ENCODE data around the gene MOB3C.

Gene MOB3C

DNA sequence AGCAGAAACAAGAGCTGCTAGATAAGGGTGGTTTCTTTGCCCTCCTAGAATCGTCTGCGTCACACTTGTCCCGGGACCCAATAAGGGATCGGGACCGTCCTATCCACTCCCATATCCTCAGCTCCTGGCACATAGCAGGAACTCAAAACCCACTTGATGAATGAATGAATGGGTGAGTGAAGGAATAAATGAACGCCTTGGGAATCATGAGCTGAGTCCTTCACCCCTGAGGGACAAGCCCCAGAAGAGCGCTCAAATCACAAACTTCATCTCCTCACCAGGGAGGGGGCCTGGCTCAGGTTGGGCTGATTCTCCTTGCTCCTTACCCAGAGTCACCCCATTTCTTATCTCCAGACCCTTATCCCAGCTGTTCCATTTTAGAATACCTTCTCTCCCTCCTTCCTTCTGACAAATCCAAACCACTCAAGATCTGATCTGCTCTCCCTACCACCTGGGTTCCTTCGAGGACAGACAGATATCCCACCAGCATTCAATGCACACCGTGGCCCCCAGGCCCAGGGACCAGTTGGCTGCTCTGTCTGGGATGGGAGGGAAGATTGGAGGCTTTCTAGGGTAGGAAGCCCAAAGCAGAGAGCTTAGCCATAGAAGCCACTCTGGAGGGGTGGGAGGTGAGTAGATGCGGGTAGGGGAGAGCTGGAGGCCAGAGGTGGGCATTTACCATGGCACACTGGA is 643 bp upstream of the MOB3C start:
- Histone ChIP-seq H3K4me1 (ENCODE audit: control insufficient read depth in 2 of 2, insufficient read depth in 1 of 2, low read depth in 1 of 2, low read length in 2 of 2) (peaks cover 20 to 26% of the 10 kb centered on the region in 2 donors), H2AK5ac (ENCODE audit: low read depth, low read length) (no peak overlapping the region), H3K79me1 (ENCODE audit: low read depth, low read length) (no peaks in the 10 kb centered on the region), H2AFZ (ENCODE audit: low read length) (peak overlapping the region; percentile 95), H2BK120ac (ENCODE audit: low read depth, low read length) (no peak overlapping the region), H3K4me2 (ENCODE audit: insufficient read depth, low read length, poor library complexity, severe bottlenecking) (peak overlapping the region; percentile 97), H2BK15ac (ENCODE audit: low read length) (peak overlapping the region; percentile 84), H3K18ac (ENCODE audit: low read length) (peak overlapping the region; percentile 96), H3K36me3 (replicated peaks in 1 of 2; ENCODE audit: control insufficient read depth in 2 of 2, insufficient read depth in 2 of 2, low read length in 2 of 2) (no peaks in the 10 kb centered on the region), H2BK12ac (ENCODE audit: low read length) (peak overlapping the region; percentile 64), H2BK5ac (ENCODE audit: low read length) (no peak overlapping the region), H3K9ac (ENCODE audit: low read depth, low read length, poor library complexity) (no peak overlapping the region), H3K27ac (replicated peaks; ENCODE audit: low read length) (no peak overlapping the region), H4K91ac (ENCODE audit: low read depth, low read length, poor library complexity) (no peak overlapping the region), H3K9me3 (replicated peaks in 1 of 2; ENCODE audit: control insufficient read depth in 2 of 2, insufficient read depth in 1 of 2, low read depth in 1 of 2, low read length in 2 of 2) (no peaks in the 10 kb centered on the region), H4K8ac (ENCODE audit: low read depth, low read length) (peak overlapping the region; percentile 4), H3K4ac (ENCODE audit: low read length) (no peak overlapping the region), H3K27me3 (ENCODE audit: control insufficient read depth in 3 of 3, insufficient read depth in 3 of 3, low read depth in 1 of 3, low read length in 3 of 3) (peaks cover 0 to 13% (median 5%) of the 10 kb centered on the region in 3 experiments), H3K23ac (ENCODE audit: low read depth, low read length, poor library complexity) (peak overlapping the region; percentile 90), H3K4me3 (ENCODE audit: low read length in 2 of 2) (peak overlapping the region; percentile 66 to 86), H3K14ac (ENCODE audit: low read length) (no peak overlapping the region)
- no peak for DNase-seq (ENCODE audit: low spot score)
- no CpG with 5 or more reads among the region's 10 CpGs for WGBS, 2 donors (ENCODE audit: extremely low coverage in 2 of 2, insufficient read length in 2 of 2, insufficient replicate concordance in 1 of 2)

DNA sequence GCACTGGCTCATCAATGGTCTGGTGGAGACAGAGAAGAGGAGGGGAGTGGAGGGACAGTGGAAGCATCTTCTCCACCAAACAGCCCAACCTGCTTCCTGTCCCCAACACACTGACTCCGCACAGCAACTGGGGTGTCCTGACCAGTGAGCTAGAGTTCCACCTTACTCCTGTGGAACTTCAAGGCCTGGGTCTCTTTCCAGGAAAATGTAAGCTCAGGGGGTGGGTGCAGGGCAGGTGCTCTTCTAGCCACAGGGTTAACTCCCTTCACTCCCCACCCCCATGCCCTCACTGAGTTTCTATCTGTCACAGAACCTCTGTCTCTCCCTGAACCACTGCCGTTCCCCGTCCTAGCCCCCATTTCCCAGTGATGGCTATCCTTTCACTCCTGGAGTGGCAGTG is 876 bp downstream of the MOB3C start:
- no CpG with 5 or more reads among the region's 3 CpGs for WGBS, 2 donors (ENCODE audit: extremely low coverage in 2 of 2, insufficient read length in 2 of 2, insufficient replicate concordance in 1 of 2)
- H4K91ac ChIP-seq (ENCODE audit: low read depth, low read length, poor library complexity), result no peak overlapping the region

DNA sequence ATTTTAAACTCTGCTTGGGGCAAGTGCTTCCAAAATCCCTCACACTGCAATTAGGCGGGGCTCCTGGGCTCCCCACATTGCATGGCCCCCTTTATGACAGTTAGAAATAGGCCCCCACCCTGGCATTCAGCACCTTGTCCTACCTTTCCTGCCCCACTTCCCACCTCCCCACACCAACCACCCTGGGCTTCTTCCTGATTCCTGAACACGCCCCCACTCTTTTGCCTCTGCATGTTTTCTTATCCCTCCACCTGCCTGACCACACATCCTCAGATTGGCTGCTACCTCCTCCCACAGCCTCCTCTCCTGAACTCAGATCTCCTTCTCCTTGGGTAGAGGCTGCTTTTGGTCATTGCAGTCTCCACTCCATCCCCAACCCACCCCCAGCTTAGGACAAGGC is 1.5 kb downstream of the MOB3C start:
- H4K8ac ChIP-seq (ENCODE audit: low read depth, low read length), result no peak overlapping the region
- H3K23ac ChIP-seq (ENCODE audit: low read depth, low read length, poor library complexity), result no peak overlapping the region
- no peak for DNase-seq (ENCODE audit: low spot score)
- no peak overlapping the region for H2BK5ac ChIP-seq (ENCODE audit: low read length)
- no peaks in the 10 kb centered on the region for H3K36me3 ChIP-seq (replicated peaks in 1 of 2; ENCODE audit: control insufficient read depth in 2 of 2, insufficient read depth in 2 of 2, low read length in 2 of 2)
- peak overlapping the region; percentile 80 for H2BK12ac ChIP-seq (ENCODE audit: low read length)
- no peak overlapping the region for H3K27ac ChIP-seq (replicated peaks; ENCODE audit: low read length)
- H3K4ac ChIP-seq (ENCODE audit: low read length), result no peak overlapping the region
- H4K91ac ChIP-seq (ENCODE audit: low read depth, low read length, poor library complexity), result no peak overlapping the region
- H3K9ac ChIP-seq (ENCODE audit: low read depth, low read length, poor library complexity), result no peak overlapping the region
- H2BK15ac ChIP-seq (ENCODE audit: low read length), result peak overlapping the region; percentile 20
- H2AK5ac ChIP-seq (ENCODE audit: low read depth, low read length), result peak overlapping the region; percentile 77
- H3K79me1 ChIP-seq (ENCODE audit: low read depth, low read length), result no peaks in the 10 kb centered on the region
- no peak overlapping the region for H2BK120ac ChIP-seq (ENCODE audit: low read depth, low read length)
- H2AFZ ChIP-seq (ENCODE audit: low read length), result no peak overlapping the region
- H3K4me3 ChIP-seq (ENCODE audit: low read length in 2 of 2), result no peak overlapping the region
- peaks cover 0 to 13% (median 5%) of the 10 kb centered on the region in 3 experiments for H3K27me3 ChIP-seq (ENCODE audit: control insufficient read depth in 3 of 3, insufficient read depth in 3 of 3, low read depth in 1 of 3, low read length in 3 of 3)
- H3K4me1 ChIP-seq (ENCODE audit: control insufficient read depth in 2 of 2, insufficient read depth in 1 of 2, low read depth in 1 of 2, low read length in 2 of 2), result peaks cover 20 to 26% of the 10 kb centered on the region in 2 donors
- no peak overlapping the region for H3K18ac ChIP-seq (ENCODE audit: low read length)
- no peak overlapping the region for H3K14ac ChIP-seq (ENCODE audit: low read length)
- no CpG with 5 or more reads among the region's 2 CpGs for WGBS, 2 donors (ENCODE audit: extremely low coverage in 2 of 2, insufficient read length in 2 of 2, insufficient replicate concordance in 1 of 2)
- no peak overlapping the region for H3K4me2 ChIP-seq (ENCODE audit: insufficient read depth, low read length, poor library complexity, severe bottlenecking)
- no peaks in the 10 kb centered on the region for H3K9me3 ChIP-seq (replicated peaks in 1 of 2; ENCODE audit: control insufficient read depth in 2 of 2, insufficient read depth in 1 of 2, low read depth in 1 of 2, low read length in 2 of 2)

More for the DNA sequence above, 876 bp downstream of the MOB3C start:
- H3K4me3 ChIP-seq (ENCODE audit: low read length in 2 of 2), result peak overlapping the region in 1 of 2 donors; percentile 66
- H2AFZ ChIP-seq (ENCODE audit: low read length), result peak overlapping the region; percentile 95
- peak overlapping the region; percentile 90 for H2BK120ac ChIP-seq (ENCODE audit: low read depth, low read length)
- peak overlapping the region; percentile 23 for H2BK15ac ChIP-seq (ENCODE audit: low read length)
- no peak overlapping the region for H2BK5ac ChIP-seq (ENCODE audit: low read length)
- no peak overlapping the region for H2BK12ac ChIP-seq (ENCODE audit: low read length)
- peaks cover 20 to 26% of the 10 kb centered on the region in 2 donors for H3K4me1 ChIP-seq (ENCODE audit: control insufficient read depth in 2 of 2, insufficient read depth in 1 of 2, low read depth in 1 of 2, low read length in 2 of 2)
- no peaks in the 10 kb centered on the region for H3K9me3 ChIP-seq (replicated peaks in 1 of 2; ENCODE audit: control insufficient read depth in 2 of 2, insufficient read depth in 1 of 2, low read depth in 1 of 2, low read length in 2 of 2)
- no peak overlapping the region for H3K14ac ChIP-seq (ENCODE audit: low read length)
- no peak overlapping the region for H3K9ac ChIP-seq (ENCODE audit: low read depth, low read length, poor library complexity)
- H3K79me1 ChIP-seq (ENCODE audit: low read depth, low read length), result no peaks in the 10 kb centered on the region
- H2AK5ac ChIP-seq (ENCODE audit: low read depth, low read length), result peak overlapping the region; percentile 5
- DNase-seq (ENCODE audit: low spot score), result no peak
- H3K36me3 ChIP-seq (replicated peaks in 1 of 2; ENCODE audit: control insufficient read depth in 2 of 2, insufficient read depth in 2 of 2, low read length in 2 of 2), result no peaks in the 10 kb centered on the region
- H3K4me2 ChIP-seq (ENCODE audit: insufficient read depth, low read length, poor library complexity, severe bottlenecking), result no peak overlapping the region
- peaks cover 0 to 13% (median 5%) of the 10 kb centered on the region in 3 experiments for H3K27me3 ChIP-seq (ENCODE audit: control insufficient read depth in 3 of 3, insufficient read depth in 3 of 3, low read depth in 1 of 3, low read length in 3 of 3)
- no peak overlapping the region for H4K8ac ChIP-seq (ENCODE audit: low read depth, low read length)
- no peak overlapping the region for H3K4ac ChIP-seq (ENCODE audit: low read length)
- peak overlapping the region; percentile 61 for H3K18ac ChIP-seq (ENCODE audit: low read length)
- no peak overlapping the region for H3K27ac ChIP-seq (replicated peaks; ENCODE audit: low read length)
- no peak overlapping the region for H3K23ac ChIP-seq (ENCODE audit: low read depth, low read length, poor library complexity)

DNA sequence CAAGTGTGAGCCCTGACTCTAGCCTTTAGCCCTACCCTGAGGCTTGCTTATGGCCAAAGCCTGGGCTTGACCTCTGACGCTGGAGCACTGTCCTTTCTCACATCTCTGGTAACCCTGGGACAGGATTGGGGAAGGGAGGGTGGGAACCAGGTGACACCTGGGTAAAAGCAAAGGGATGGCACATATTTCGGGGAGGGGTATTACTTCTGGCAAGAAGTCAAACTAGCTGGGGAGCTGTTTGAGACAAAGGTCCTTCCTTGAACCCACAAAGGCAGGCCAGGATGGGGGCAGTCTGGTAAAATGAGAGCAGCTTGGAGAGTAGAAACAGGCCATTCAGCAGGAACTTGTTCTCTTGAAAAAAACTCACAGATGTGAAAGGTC is 2.0 kb downstream of the MOB3C start:
- no peak overlapping the region for H3K27ac ChIP-seq (replicated peaks; ENCODE audit: low read length)
- WGBS, 2 donors (ENCODE audit: extremely low coverage in 2 of 2, insufficient read length in 2 of 2, insufficient replicate concordance in 1 of 2), result no CpG with 5 or more reads among the region's 2 CpGs
- no peak overlapping the region for H3K4me3 ChIP-seq (ENCODE audit: low read length in 2 of 2)

More for the DNA sequence above, 2.0 kb downstream of the MOB3C start:
- Histone ChIP-seq H2BK12ac (ENCODE audit: low read length) (no peak overlapping the region), H3K4me2 (ENCODE audit: insufficient read depth, low read length, poor library complexity, severe bottlenecking) (no peak overlapping the region), H2BK5ac (ENCODE audit: low read length) (no peak overlapping the region), H3K4ac (ENCODE audit: low read length) (no peak overlapping the region), H3K36me3 (replicated peaks in 1 of 2; ENCODE audit: control insufficient read depth in 2 of 2, insufficient read depth in 2 of 2, low read length in 2 of 2) (no peaks in the 10 kb centered on the region), H2AFZ (ENCODE audit: low read length) (no peak overlapping the region), H2AK5ac (ENCODE audit: low read depth, low read length) (peak overlapping the region; percentile 11), H4K91ac (ENCODE audit: low read depth, low read length, poor library complexity) (no peak overlapping the region), H3K18ac (ENCODE audit: low read length) (no peak overlapping the region), H3K79me1 (ENCODE audit: low read depth, low read length) (no peaks in the 10 kb centered on the region), H3K9me3 (replicated peaks in 1 of 2; ENCODE audit: control insufficient read depth in 2 of 2, insufficient read depth in 1 of 2, low read depth in 1 of 2, low read length in 2 of 2) (no peaks in the 10 kb centered on the region), H2BK15ac (ENCODE audit: low read length) (no peak overlapping the region), H2BK120ac (ENCODE audit: low read depth, low read length) (no peak overlapping the region), H3K9ac (ENCODE audit: low read depth, low read length, poor library complexity) (no peak overlapping the region), H3K27me3 (ENCODE audit: control insufficient read depth in 3 of 3, insufficient read depth in 3 of 3, low read depth in 1 of 3, low read length in 3 of 3) (peaks cover 0 to 13% (median 5%) of the 10 kb centered on the region in 3 experiments), H3K4me1 (ENCODE audit: control insufficient read depth in 2 of 2, insufficient read depth in 1 of 2, low read depth in 1 of 2, low read length in 2 of 2) (peaks cover 20 to 26% of the 10 kb centered on the region in 2 donors), H3K23ac (ENCODE audit: low read depth, low read length, poor library complexity) (no peak overlapping the region), H4K8ac (ENCODE audit: low read depth, low read length) (no peak overlapping the region), H3K14ac (ENCODE audit: low read length) (no peak overlapping the region)
- no peak for DNase-seq (ENCODE audit: low spot score)
